Measurements from ENCODE around the gene MAD2L1.

MAD2L1 gene

GRCh38 chr4:120017939-120018692 is 48.5 kb downstream of the MAD2L1 start:
- no peaks in the 10 kb centered on the region for H3K36me3 ChIP-seq (replicated peaks; ENCODE audit: insufficient read depth, low read length)
- no peak overlapping the region for H2AFZ ChIP-seq (ENCODE audit: low read length)
- H3K9me2 ChIP-seq (replicated peaks; ENCODE audit: insufficient read depth, low read length) = no peaks in the 10 kb centered on the region
- no peaks in the 10 kb centered on the region for H3F3A ChIP-seq (ENCODE audit: insufficient read depth, low read length)
- H4K20me1 ChIP-seq (ENCODE audit: insufficient read depth, low read length) = no peaks in the 10 kb centered on the region
- TF ChIP-seq CTCF (IDR thresholded peaks at IDR 0.05; ENCODE audit: low read length) (no peak), EZH2phosphoT487 (IDR thresholded peaks at IDR 0.05; ENCODE audit: low read length) (no peak), EZH2 (optimal IDR thresholded peaks at IDR 0.05; ENCODE audit: low read depth, low read length) (no peak)
- no peak overlapping the region for H3K4me3 ChIP-seq (ENCODE audit: low read length)
- H3K9me3 ChIP-seq (replicated peaks; ENCODE audit: insufficient read depth, low read length) = no peaks in the 10 kb centered on the region
- H3K4me2 ChIP-seq (ENCODE audit: low read depth, low read length) = no peak overlapping the region
- DNase-seq = no peak
- no peaks in the 10 kb centered on the region for H3K79me2 ChIP-seq (ENCODE audit: low read length)
- no peaks in the 10 kb centered on the region for H3K4me1 ChIP-seq (ENCODE audit: low read length)
- no peak overlapping the region for H3K9ac ChIP-seq (ENCODE audit: low read length)
- no peaks in the 10 kb centered on the region for H3K27me3 ChIP-seq (replicated peaks; ENCODE audit: insufficient read depth, low read length)
- no peak overlapping the region for H3K27ac ChIP-seq (ENCODE audit: low read length)

GRCh38 chr4:120011725-120012124 is 54.9 kb downstream of the MAD2L1 start:
- Histone ChIP-seq H2AFZ (ENCODE audit: low read length) (no peak overlapping the region), H3K36me3 (replicated peaks; ENCODE audit: insufficient read depth, low read length) (no peaks in the 10 kb centered on the region), H3K27ac (ENCODE audit: low read length) (no peak overlapping the region), H3K4me3 (ENCODE audit: low read length) (no peak overlapping the region), H3K27me3 (replicated peaks; ENCODE audit: insufficient read depth, low read length) (no peaks in the 10 kb centered on the region), H3K4me2 (ENCODE audit: low read depth, low read length) (no peak overlapping the region), H3K9ac (ENCODE audit: low read length) (no peak overlapping the region), H3K9me3 (replicated peaks; ENCODE audit: insufficient read depth, low read length) (no peaks in the 10 kb centered on the region), H4K20me1 (ENCODE audit: insufficient read depth, low read length) (no peaks in the 10 kb centered on the region), H3K9me2 (replicated peaks; ENCODE audit: insufficient read depth, low read length) (no peaks in the 10 kb centered on the region), H3K79me2 (ENCODE audit: low read length) (no peaks in the 10 kb centered on the region), H3F3A (ENCODE audit: insufficient read depth, low read length) (no peaks in the 10 kb centered on the region), H3K4me1 (ENCODE audit: low read length) (no peaks in the 10 kb centered on the region)
- TF ChIP-seq CTCF (IDR thresholded peaks at IDR 0.05; ENCODE audit: low read length) = no peak
- TF ChIP-seq EZH2phosphoT487 (IDR thresholded peaks at IDR 0.05; ENCODE audit: low read length) = no peak
- TF ChIP-seq EZH2 (optimal IDR thresholded peaks at IDR 0.05; ENCODE audit: low read depth, low read length) = no peak
- DNase-seq = no peak

GRCh38 chr4:120010646-120011045 is 56.0 kb downstream of the MAD2L1 start:
- Histone ChIP-seq H3K36me3 (replicated peaks; ENCODE audit: insufficient read depth, low read length) (no peaks in the 10 kb centered on the region), H3K27me3 (replicated peaks; ENCODE audit: insufficient read depth, low read length) (no peaks in the 10 kb centered on the region), H3K9me3 (replicated peaks; ENCODE audit: insufficient read depth, low read length) (no peaks in the 10 kb centered on the region), H3K27ac (ENCODE audit: low read length) (no peak overlapping the region), H4K20me1 (ENCODE audit: insufficient read depth, low read length) (no peaks in the 10 kb centered on the region), H3K4me1 (ENCODE audit: low read length) (no peaks in the 10 kb centered on the region), H2AFZ (ENCODE audit: low read length) (no peak overlapping the region), H3K9ac (ENCODE audit: low read length) (no peak overlapping the region), H3F3A (ENCODE audit: insufficient read depth, low read length) (no peaks in the 10 kb centered on the region), H3K4me2 (ENCODE audit: low read depth, low read length) (no peak overlapping the region), H3K79me2 (ENCODE audit: low read length) (no peaks in the 10 kb centered on the region), H3K9me2 (replicated peaks; ENCODE audit: insufficient read depth, low read length) (no peaks in the 10 kb centered on the region), H3K4me3 (ENCODE audit: low read length) (no peak overlapping the region)
- DNase-seq = no peak
- TF ChIP-seq EZH2 (optimal IDR thresholded peaks at IDR 0.05; ENCODE audit: low read depth, low read length) (no peak), CTCF (IDR thresholded peaks at IDR 0.05; ENCODE audit: low read length) (no peak), EZH2phosphoT487 (IDR thresholded peaks at IDR 0.05; ENCODE audit: low read length) (no peak)

All from MM.1S (cell line).